ENCODE data around the gene RP9. TPM values are rescaled to one million over a fixed set of nuclear protein-coding genes. Genes with fewer than 3 reads are reported as not detected.

RP9 gene
- total and polyA plus RNA-seq, 4 donors = 7.8 to 13.4 (median 11.2) TPM

GRCh38 chr7:33107136-33108066, 1.8 kb downstream of the RP9 start:
- 46 to 54% methylated on average over 7 of the region's 7 CpGs for WGBS, 2 donors
- peak; percentile 61 to 72 (median 71) for DNase-seq
- Histone ChIP-seq H3K9me3 (ENCODE audit: control insufficient read depth in 4 of 4, insufficient read depth in 3 of 4, low read length in 3 of 4) (no peaks in the 10 kb centered on the region), H3K4me3 (no peak overlapping the region), H3K27me3 (ENCODE audit: control insufficient read depth in 3 of 3, insufficient read depth in 3 of 3, low read length in 2 of 3) (no peaks in the 10 kb centered on the region), H3K4me1 (ENCODE audit: control insufficient read depth in 5 of 5, insufficient read depth in 5 of 5, low read length in 5 of 5) (peaks cover 5 to 21% (median 11%) of the 10 kb centered on the region in 5 donors), H3K36me3 (ENCODE audit: control insufficient read depth in 4 of 4, insufficient read depth in 4 of 4, low read length in 4 of 4) (peaks cover 3 to 14% (median 8%) of the 10 kb centered on the region in 4 donors), H3K9ac (ENCODE audit: insufficient read depth in 1 of 2, low read length in 2 of 2) (peak overlapping the region in 1 of 2 donors; percentile 90), H3K27ac (ENCODE audit: low read depth in 1 of 2, low read length in 1 of 2) (peak overlapping the region; percentile 56 to 89)
- ATAC-seq (ENCODE audit: insufficient read depth, low FRiP score) = no peak
- TF ChIP-seq, protein P1, sequence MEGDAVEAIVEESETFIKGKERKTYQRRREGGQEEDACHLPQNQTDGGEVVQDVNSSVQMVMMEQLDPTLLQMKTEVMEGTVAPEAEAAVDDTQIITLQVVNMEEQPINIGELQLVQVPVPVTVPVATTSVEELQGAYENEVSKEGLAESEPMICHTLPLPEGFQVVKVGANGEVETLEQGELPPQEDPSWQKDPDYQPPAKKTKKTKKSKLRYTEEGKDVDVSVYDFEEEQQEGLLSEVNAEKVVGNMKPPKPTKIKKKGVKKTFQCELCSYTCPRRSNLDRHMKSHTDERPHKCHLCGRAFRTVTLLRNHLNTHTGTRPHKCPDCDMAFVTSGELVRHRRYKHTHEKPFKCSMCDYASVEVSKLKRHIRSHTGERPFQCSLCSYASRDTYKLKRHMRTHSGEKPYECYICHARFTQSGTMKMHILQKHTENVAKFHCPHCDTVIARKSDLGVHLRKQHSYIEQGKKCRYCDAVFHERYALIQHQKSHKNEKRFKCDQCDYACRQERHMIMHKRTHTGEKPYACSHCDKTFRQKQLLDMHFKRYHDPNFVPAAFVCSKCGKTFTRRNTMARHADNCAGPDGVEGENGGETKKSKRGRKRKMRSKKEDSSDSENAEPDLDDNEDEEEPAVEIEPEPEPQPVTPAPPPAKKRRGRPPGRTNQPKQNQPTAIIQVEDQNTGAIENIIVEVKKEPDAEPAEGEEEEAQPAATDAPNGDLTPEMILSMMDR (IDR thresholded peaks at IDR 0.05; ENCODE audit: control extremely low read depth, extremely low read depth) = no peak

GRCh38 chr7:33101906-33102305, 7.3 kb downstream of the RP9 start:
- Histone ChIP-seq H3K9me3 (ENCODE audit: control insufficient read depth in 4 of 4, insufficient read depth in 3 of 4, low read length in 3 of 4) (no peaks in the 10 kb centered on the region), H3K4me1 (ENCODE audit: control insufficient read depth in 5 of 5, insufficient read depth in 5 of 5, low read length in 5 of 5) (peaks cover 0 to 9% (median 4%) of the 10 kb centered on the region in 5 donors), H3K4me3 (no peak overlapping the region), H3K9ac (ENCODE audit: insufficient read depth in 1 of 2, low read length in 2 of 2) (no peak overlapping the region), H3K27ac (ENCODE audit: low read depth in 1 of 2, low read length in 1 of 2) (no peak overlapping the region), H3K36me3 (ENCODE audit: control insufficient read depth in 4 of 4, insufficient read depth in 4 of 4, low read length in 4 of 4) (peaks cover 6 to 36% (median 30%) of the 10 kb centered on the region in 4 donors), H3K27me3 (ENCODE audit: control insufficient read depth in 3 of 3, insufficient read depth in 3 of 3, low read length in 2 of 3) (no peaks in the 10 kb centered on the region)
- TF ChIP-seq, protein P1 (IDR thresholded peaks at IDR 0.05; ENCODE audit: control extremely low read depth, extremely low read depth) = no peak
- peak in 2 of 3 donors; percentile 56 to 79 for DNase-seq
- 73 to 86% methylated on average over 3 of the region's 3 CpGs for WGBS, 2 donors
- no peak for ATAC-seq (ENCODE audit: insufficient read depth, low FRiP score)

- no peak for ATAC-seq (ENCODE audit: insufficient read depth, low FRiP score)
- Histone ChIP-seq H3K27me3 (ENCODE audit: control insufficient read depth in 3 of 3, insufficient read depth in 3 of 3, low read length in 2 of 3) (no peaks in the 10 kb centered on the region), H3K4me1 (ENCODE audit: control insufficient read depth in 5 of 5, insufficient read depth in 5 of 5, low read length in 5 of 5) (peaks cover 0 to 9% (median 0%) of the 10 kb centered on the region in 5 donors), H3K4me3 (no peak overlapping the region), H3K36me3 (ENCODE audit: control insufficient read depth in 4 of 4, insufficient read depth in 4 of 4, low read length in 4 of 4) (peaks cover 15 to 43% (median 34%) of the 10 kb centered on the region in 4 donors), H3K9ac (ENCODE audit: insufficient read depth in 1 of 2, low read length in 2 of 2) (no peak overlapping the region), H3K9me3 (ENCODE audit: control insufficient read depth in 4 of 4, insufficient read depth in 3 of 4, low read length in 3 of 4) (no peaks in the 10 kb centered on the region), H3K27ac (ENCODE audit: low read depth in 1 of 2, low read length in 1 of 2) (no peak overlapping the region)
- WGBS, 2 donors = 78 to 81% methylated on average over 3 of the region's 3 CpGs
- TF ChIP-seq, protein P1 (IDR thresholded peaks at IDR 0.05; ENCODE audit: control extremely low read depth, extremely low read depth) = no peak
- no peak for DNase-seq
Measured at GRCh38 chr7:33100770-33101169, 8.4 kb downstream of the RP9 start.

Data from lung (tissue), 12 donors.